SIG-M5 treated with dmso at 0.1 percent for 504 hours (cell line): ENCODE measurements around the gene CCDC92.

Source experiments
- DNase-seq: peaks from one replicate; lab custom pipeline; 2025; ENCODE audit not compliant: unreplicated experiment; lab: John Stamatoyannopoulos, UW

Gene CCDC92

DNA sequence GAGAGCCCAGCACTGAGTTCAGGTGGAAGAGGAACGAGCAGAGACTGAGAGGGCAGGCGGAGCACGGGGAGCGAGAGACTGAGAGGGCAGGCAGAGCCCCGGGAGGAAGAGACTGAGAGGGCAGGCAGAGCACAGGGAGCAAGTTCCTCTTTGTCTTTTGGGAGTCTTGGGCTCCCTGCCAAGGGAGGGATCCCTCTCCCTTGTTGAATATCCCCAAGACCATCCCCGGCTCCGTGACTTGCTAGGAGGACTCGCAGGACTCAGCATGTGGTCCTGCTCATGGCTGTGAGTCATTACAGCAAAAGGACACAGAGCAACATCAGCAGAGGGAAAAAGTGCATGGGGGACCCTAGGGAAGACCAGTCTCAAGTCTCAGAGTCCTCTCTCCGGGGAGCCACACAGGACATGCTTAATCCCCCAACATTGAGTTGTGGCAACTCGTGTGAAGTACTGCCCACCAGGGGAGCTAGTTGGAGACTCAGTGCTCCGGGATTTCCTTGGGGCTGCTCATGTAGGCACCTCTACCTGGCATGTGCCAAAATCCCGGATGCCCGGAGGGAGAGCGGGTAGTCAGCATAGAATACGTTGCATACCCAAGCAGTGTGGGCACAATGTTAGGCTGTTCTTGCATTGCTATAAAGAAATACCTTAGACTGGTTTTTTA lies 81.0 kb downstream of the CCDC92 start:
- DNase-seq: no peak

DNA sequence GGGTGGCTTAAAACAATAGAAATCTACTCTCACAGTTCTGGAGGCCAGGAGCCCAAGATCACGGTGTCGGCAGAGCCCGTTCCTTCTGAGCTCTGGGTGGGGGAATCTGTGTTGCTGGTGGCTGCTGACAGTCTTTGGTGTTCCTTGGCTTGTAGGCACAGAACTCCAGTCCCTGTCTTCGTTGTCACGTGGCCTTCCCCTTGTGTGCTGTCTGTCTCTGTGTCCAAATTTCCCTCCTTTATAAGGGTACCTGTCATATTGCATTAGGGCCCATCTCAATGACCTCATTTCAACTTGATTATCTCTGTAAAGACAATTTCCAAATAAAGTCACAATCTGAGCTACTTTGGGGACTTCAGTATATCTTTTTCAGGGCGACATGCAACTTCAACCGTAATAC lies 81.6 kb downstream of the CCDC92 start:
- no peak for DNase-seq

DNA sequence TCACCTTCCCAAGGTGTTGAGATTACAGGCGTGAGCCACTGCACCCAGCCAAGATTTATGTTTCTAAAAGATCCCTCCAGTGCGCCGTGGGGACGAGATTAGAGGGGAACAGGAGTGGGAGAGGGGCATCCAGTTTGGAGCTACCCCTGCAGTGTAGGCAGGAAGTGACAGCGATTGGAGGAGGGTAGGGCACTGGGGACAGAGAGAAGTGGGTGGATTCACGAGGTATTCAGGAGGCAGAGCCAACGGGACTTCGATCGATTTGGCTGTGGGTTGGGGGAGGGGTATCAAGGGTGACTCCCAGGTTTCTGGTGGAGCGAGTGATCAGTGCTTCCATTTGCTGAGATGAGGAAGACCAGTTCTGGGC lies 82.1 kb downstream of the CCDC92 start:
- DNase-seq: no peak

DNA sequence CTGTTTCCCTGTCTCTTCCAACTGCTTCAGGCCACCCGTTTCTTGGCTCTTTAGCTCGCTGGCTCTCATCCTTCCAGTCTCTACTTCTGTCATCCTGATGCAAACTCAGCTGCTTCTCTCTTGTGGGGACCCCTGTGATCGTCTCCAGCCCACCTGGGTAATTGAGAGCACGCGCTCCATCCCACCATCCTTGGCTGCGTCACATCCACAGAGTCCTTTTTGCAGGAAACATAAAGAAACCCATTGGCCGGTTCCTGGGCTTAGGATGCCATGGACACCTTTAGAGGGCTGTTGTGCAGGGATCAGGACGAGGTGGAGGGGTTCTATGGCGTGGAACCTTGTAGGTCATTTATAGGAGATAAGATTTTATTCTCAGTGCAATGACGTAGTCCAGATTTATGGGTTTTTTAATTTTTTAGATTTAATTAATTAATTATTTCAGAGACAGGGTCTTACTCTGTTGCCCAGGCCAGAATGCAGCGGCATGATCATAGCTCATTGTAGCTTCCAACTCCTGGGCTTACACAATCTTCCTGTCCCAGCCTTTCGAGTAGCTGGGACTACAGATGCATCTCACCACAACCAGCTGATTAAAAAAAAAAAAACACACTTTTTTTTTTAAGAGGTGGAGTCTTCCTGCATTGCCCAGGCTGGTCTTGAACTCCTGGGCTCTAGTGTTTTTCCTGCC lies 82.6 kb downstream of the CCDC92 start:
- DNase-seq: no peak

DNA sequence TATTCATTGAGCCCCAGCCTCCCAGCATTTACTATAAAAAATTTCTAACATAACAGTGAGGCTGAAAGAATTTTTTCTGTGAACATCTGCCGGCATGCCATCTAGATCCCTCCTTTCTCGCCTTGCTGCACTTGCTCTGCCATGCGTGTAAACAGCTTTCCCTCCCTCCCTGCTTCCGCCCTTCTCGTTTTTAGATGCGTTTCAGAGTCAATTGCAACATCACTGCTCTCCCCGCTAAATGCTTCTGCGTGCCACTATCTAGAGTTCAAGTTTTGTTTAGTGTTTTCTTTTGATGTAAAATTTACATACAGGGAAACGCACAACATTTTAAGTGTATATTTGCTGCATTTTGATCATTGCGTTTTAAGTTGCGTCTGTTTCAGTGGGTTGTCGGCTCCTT lies 83.6 kb downstream of the CCDC92 start:
- DNase-seq: peak; percentile 44

DNA sequence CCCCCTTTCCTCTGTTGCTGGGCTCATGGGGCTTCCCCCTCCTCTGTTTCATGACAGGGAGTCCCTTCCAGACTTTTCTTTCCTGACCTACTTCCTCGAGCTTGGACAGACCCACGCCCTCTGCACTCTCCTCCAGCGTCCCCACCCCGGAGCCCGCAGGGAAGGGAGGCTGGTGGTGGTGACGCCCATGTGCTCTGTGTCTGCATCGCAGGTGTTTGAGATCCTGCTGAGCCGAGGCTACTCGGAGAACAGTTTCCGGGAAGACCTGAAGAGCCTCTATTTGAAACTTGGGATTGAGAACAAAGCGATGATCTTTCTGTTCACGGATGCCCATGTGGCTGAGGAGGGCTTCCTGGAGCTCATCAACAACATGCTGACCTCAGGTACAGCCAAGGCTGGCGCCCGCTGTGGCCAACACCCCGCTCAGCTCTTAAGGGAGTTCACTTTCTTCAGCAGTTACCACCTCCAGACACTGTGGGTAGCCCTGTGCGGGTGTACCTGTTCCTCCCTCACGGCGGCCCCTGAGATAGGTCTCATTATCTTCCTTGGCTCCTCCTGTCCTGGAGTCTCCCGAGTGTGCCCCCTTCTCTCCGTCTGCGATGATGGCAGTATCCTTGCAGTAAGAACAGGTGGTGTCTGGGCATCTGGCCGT lies 85.6 kb downstream of the CCDC92 start:
- DNase-seq: no peak

DNA sequence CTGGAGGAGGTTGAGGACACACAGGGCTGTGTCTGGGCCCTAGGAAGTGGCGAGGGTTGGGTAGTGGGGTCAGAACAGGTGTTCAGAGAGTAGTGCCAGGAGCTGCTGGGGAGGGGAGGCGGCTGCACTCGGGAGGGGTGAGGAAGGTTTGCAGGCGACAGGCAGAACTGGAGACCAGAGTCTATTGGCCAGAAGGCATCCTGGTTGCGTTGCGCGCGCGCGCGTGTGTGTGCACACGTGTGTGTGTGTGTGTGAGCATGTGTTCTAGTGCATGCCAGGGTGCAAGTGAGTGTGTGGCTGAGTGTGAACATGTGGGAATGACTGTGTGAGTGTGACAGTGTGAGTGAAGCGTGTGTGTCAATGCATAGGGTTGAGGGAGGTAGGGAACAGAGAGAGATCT lies 86.4 kb downstream of the CCDC92 start:
- no peak for DNase-seq
